HepG2 (cell line): ENCODE results near the gene MOV10L1. TPM values are rescaled to one million over a fixed set of nuclear protein-coding genes. Genes with fewer than 3 reads are reported as not detected.

Source experiments
- ATAC-seq: fragments of 200-7000 bp; cut with Tn5 transposase; 3 replicates; pipeline ENCODE4 v1.9.1; 2020; ENCODE audit warnings: mild to moderate bottlenecking, moderate library complexity
- BruUV-seq: library from RNA; stranded (reverse); fragments of 400-500 nt; replicated peaks from 2 replicates; lab custom pipeline; 2021; lab: Mats Ljungman, UMichigan
- CTCF ChIA-PET: fragments of 300-600 bp; formaldehyde crosslinking; extraction: SDS; loops from one replicate; lab custom pipeline; 2021; ENCODE audit warnings: low total read pairs, inconsistent platforms, low intra/inter-chr PET ratio; lab: Yijun Ruan, JAX
- POLR2A ChIA-PET: fragments of 350-600 bp; sonication (Branson Sonifier 250); formaldehyde crosslinking; loops from one replicate; lab custom pipeline; 2020; ENCODE audit warnings: antibody characterized with exemption, inconsistent platforms; lab: Yijun Ruan, JAX
- DNase-seq: peaks from one replicate; pipeline ENCODE4 v3.0.0-alpha.2; 2015; ENCODE audit warnings: low spot score
- FAIRE-seq: peaks from 3 replicates; lab custom pipeline; 2011; peaks lifted over from hg19 to GRCh38; lab: Jason Lieb, UNC
- H2AFZ ChIP-seq: one replicate; pipeline ENCODE4 v1.6.1; 2011; ENCODE audit warnings: low read length, inconsistent platforms
- H3K27ac ChIP-seq: fragments of 300-600 bp; 3 replicates; pipeline ENCODE4 v1.8.0; 2011; ENCODE audit warnings: mixed run types, mild to moderate bottlenecking, mixed read lengths, low read length, inconsistent platforms; ENCODE audit not compliant: insufficient read depth; ENCODE audit errors: extremely low read length
- H3K27me3 ChIP-seq, 2 experiments: fragments of 200-600 bp in 1 of 2; 2 replicates in 1 of 2; 3 replicates in 1 of 2; pipeline versions ENCODE4 v1.6.0 to v1.8.0; 2011; ENCODE audit warnings: low read length in 2 of 2, mild to moderate bottlenecking in 2 of 2, moderate library complexity in 2 of 2, inconsistent platforms in 1 of 2; ENCODE audit not compliant: insufficient read depth in 2 of 2, control insufficient read depth in 1 of 2
- H3K36me3 ChIP-seq, 2 experiments: fragments of 200-600 bp in 1 of 2; replicated peaks in 1 of 2; 2 replicates in 1 of 2; 3 replicates in 1 of 2; pipeline versions ENCODE4 v1.5.1 to v1.8.0; 2011; ENCODE audit warnings: low read length in 2 of 2, inconsistent platforms in 1 of 2; ENCODE audit not compliant: insufficient read depth in 2 of 2, control insufficient read depth in 1 of 2
- H3K4me1 ChIP-seq: 2 replicates; pipeline ENCODE4 v1.5.1; 2012; ENCODE audit warnings: low read length, inconsistent platforms; ENCODE audit not compliant: insufficient read depth
- H3K4me2 ChIP-seq: 2 replicates; pipeline ENCODE4 v1.6.0; 2011; ENCODE audit warnings: low read depth, low read length, inconsistent platforms
- H3K4me3 ChIP-seq, 3 experiments: fragments of 200-600 bp in 1 of 3; sonication (generic), shearing (Covaris generic) in 1 of 3; replicated peaks in 1 of 3; 2 replicates each; pipeline ENCODE4 v1.5.1; 2011 to 2016; ENCODE audit warnings: low read length in 3 of 3, inconsistent platforms in 2 of 3, low read depth in 2 of 3, mild to moderate bottlenecking in 2 of 3, control low read depth in 1 of 3, mixed read lengths in 1 of 3; ENCODE audit not compliant: insufficient read depth in 1 of 3
- H3K79me2 ChIP-seq: one replicate; pipeline ENCODE4 v1.6.1; 2011; ENCODE audit warnings: low read length, inconsistent platforms; ENCODE audit not compliant: insufficient read depth
- H3K9ac ChIP-seq: 2 replicates; pipeline ENCODE4 v1.6.0; 2011; ENCODE audit warnings: mild to moderate bottlenecking, low read depth, low read length, inconsistent platforms; ENCODE audit not compliant: insufficient read depth
- H3K9me3 ChIP-seq: 2 replicates; pipeline ENCODE4 v1.5.1; 2012; ENCODE audit warnings: mild to moderate bottlenecking, low read length
- H4K20me1 ChIP-seq: 2 replicates; pipeline ENCODE4 v1.6.0; 2011; ENCODE audit warnings: inconsistent platforms, mild to moderate bottlenecking, low read length, moderate library complexity; ENCODE audit not compliant: insufficient read depth
- MAFF ChIP-seq: IDR thresholded peaks from 2 replicates; pipeline ENCODE4 v1.6.1; 2011; ENCODE audit warnings: low read depth, low read length, improper control_type of control experiment
- MAFK ChIP-seq, 2 experiments: IDR thresholded peaks in 1 of 2; conservative IDR thresholded peaks in 1 of 2; 2 replicates each; pipeline ENCODE4 v1.6.1; 2011; ENCODE audit warnings: improper control_type of control experiment in 2 of 2, low read length in 2 of 2
- MTA3 ChIP-seq: sonication (generic); formaldehyde crosslinking; IDR thresholded peaks from 2 replicates; pipeline ENCODE4 v1.4.0; 2020; ENCODE audit warnings: missing genetic modification reagents
- ZNF234 ChIP-seq: sonication (generic); formaldehyde crosslinking; conservative IDR thresholded peaks from 2 replicates; pipeline ENCODE4 v1.5.1; 2020; ENCODE audit warnings: mild to moderate bottlenecking, missing genetic modification reagents
- WGBS: methylation state at CpG from one replicate; pipeline ENCODE4 v1.1.6; 2017; ENCODE audit warnings: low lambda C conversion rate; 5-methylcytosine and 5-hydroxymethylcytosine counted together
- in situ Hi-C: cut with HindIII; loops from 2 replicates; pipeline ENCODE4 v1.10.0; 2017; ENCODE audit warnings: low pct_unique_long_range_greater_than_20kb; ENCODE audit not compliant: extremely low pct_ligation_motif_present
- intact Hi-C: fragments of 100-400 bp; cut with micrococcal nuclease; formaldehyde crosslinking; loops from one replicate; pipeline ENCODE4 v1.10.0; 2022; ENCODE audit not compliant: unreplicated experiment
- polyA plus RNA-seq, 8 experiments: library from polyadenylated mRNA; depleted of rRNA in 3 of 8; stranded (reverse) in 7 of 8; unstranded in 1 of 8; fragments of >200 nt; fragmentation: Illumina TruSeq in 4 of 8; extraction: Trizol in 4 of 8; gene quantifications; 2 replicates each; pipeline versions ENCODE4 v1.2.1 to v1.2.3, GENCODE V29; 2011 to 2016; ENCODE audit warnings: low read depth in 4 of 8, missing spikeins in 1 of 8, mixed read lengths in 1 of 8; ENCODE audit not compliant: insufficient read depth in 1 of 8
- total RNA-seq, 5 experiments: library from RNA; depleted of rRNA; stranded (reverse); fragments of >200 nt; fragmentation: Illumina TruSeq; extraction: Trizol; gene quantifications; 2 replicates each; pipeline ENCODE4 v1.2.3, GENCODE V29; 2016; ENCODE audit warnings: low read depth in 1 of 5
- TF ChIP-seq, protein P1 (sequence below): sonication (generic); formaldehyde crosslinking; IDR thresholded peaks from 2 replicates; pipeline ENCODE4 v1.4.0; 2020; ENCODE audit warnings: mild to moderate bottlenecking, missing genetic modification reagents

Gene MOV10L1
- total and polyA plus RNA-seq, 2 of the 13 experiments (the other 11 are each of a cell fraction or from before 2014, with no cell fraction given), result 0.11 to 0.12 TPM

GRCh38 chr22:50202130-50202666, 112.4 kb downstream of the MOV10L1 start (continued):
- TF ChIP-seq, protein P1, sequence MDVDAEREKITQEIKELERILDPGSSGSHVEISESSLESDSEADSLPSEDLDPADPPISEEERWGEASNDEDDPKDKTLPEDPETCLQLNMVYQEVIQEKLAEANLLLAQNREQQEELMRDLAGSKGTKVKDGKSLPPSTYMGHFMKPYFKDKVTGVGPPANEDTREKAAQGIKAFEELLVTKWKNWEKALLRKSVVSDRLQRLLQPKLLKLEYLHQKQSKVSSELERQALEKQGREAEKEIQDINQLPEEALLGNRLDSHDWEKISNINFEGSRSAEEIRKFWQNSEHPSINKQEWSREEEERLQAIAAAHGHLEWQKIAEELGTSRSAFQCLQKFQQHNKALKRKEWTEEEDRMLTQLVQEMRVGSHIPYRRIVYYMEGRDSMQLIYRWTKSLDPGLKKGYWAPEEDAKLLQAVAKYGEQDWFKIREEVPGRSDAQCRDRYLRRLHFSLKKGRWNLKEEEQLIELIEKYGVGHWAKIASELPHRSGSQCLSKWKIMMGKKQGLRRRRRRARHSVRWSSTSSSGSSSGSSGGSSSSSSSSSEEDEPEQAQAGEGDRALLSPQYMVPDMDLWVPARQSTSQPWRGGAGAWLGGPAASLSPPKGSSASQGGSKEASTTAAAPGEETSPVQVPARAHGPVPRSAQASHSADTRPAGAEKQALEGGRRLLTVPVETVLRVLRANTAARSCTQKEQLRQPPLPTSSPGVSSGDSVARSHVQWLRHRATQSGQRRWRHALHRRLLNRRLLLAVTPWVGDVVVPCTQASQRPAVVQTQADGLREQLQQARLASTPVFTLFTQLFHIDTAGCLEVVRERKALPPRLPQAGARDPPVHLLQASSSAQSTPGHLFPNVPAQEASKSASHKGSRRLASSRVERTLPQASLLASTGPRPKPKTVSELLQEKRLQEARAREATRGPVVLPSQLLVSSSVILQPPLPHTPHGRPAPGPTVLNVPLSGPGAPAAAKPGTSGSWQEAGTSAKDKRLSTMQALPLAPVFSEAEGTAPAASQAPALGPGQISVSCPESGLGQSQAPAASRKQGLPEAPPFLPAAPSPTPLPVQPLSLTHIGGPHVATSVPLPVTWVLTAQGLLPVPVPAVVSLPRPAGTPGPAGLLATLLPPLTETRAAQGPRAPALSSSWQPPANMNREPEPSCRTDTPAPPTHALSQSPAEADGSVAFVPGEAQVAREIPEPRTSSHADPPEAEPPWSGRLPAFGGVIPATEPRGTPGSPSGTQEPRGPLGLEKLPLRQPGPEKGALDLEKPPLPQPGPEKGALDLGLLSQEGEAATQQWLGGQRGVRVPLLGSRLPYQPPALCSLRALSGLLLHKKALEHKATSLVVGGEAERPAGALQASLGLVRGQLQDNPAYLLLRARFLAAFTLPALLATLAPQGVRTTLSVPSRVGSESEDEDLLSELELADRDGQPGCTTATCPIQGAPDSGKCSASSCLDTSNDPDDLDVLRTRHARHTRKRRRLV, result no peak

DNA sequence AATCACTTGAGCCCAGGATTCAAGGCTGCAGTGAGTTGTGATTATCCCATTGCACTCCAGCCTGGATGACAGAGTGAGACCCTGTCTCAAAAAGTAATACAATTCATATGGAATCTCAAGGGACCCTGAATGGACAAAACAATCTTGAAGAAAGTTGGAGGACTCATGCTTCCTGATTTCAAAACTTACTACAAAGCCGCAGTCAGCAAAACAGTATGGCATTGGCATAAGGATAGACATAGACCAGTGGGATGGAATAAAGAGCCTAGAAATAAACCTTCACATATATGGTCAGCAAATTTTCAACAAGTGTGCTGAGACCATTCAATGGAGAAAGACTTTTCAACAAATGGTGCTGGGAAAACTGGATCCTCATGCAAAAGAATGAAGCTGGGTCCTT, 113.5 kb downstream of the MOV10L1 start:
- WGBS, result 92% methylated on average over 1 of the region's 1 CpG
- Histone ChIP-seq H3K36me3 (peaks cover 0 to 15% of the 10 kb centered on the region in 2 experiments; a peak in 3 of 5 replicates), H4K20me1 (peaks cover 11% of the 10 kb centered on the region), H3K4me3 (no peak overlapping the region), H3K79me2 (peaks cover 14% of the 10 kb centered on the region), H3K27ac (no peak overlapping the region), H3K4me1 (peaks cover 45% of the 10 kb centered on the region), H3K9ac (no peak overlapping the region), H2AFZ (no peak overlapping the region), H3K27me3 (no peaks in the 10 kb centered on the region), H3K4me2 (no peak overlapping the region), H3K9me3 (no peaks in the 10 kb centered on the region)
- DNase-seq (no peak), FAIRE-seq (no peak), ATAC-seq (no peak)
- BruUV-seq, result no TSS peak
- POLR2A ChIA-PET, result no interaction called here
- CTCF ChIA-PET, result no interaction called here
- intact Hi-C loops (no loop called here), in situ Hi-C loops (no loop called here)
- peak; percentile 52 for TF ChIP-seq MAFF
- TF ChIP-seq MTA3 (CRISPR knock-in tag), result no peak
- peak; percentile 76 for TF ChIP-seq MAFK (conservative IDR thresholded peaks at IDR 0.05 in 1 of 2, IDR thresholded peaks at IDR 0.05 in 1 of 2; ENCODE audit: low read length in 2 of 2)
- TF ChIP-seq ZNF234 (CRISPR knock-in tag), result no peak
